Stimulated activated CD8-positive, alpha-beta memory T cell treated with anti-CD3 and anti-CD28 coated beads, Interleukin-15, amount 100 ng/mL, for 4 hours (primary cell): ENCODE measurements around the gene CC2D1B.

Experiments
- DNase-seq, 2 donors: peaks; one replicate each; pipeline ENCODE4 v3.0.0-alpha.2; 2020; ENCODE audit warnings: low read depth in 2 of 2

CC2D1B gene

GRCh38 chr1:52359676-52360594, 6.1 kb downstream of the CC2D1B start:
- DNase-seq, result no peak

DNA sequence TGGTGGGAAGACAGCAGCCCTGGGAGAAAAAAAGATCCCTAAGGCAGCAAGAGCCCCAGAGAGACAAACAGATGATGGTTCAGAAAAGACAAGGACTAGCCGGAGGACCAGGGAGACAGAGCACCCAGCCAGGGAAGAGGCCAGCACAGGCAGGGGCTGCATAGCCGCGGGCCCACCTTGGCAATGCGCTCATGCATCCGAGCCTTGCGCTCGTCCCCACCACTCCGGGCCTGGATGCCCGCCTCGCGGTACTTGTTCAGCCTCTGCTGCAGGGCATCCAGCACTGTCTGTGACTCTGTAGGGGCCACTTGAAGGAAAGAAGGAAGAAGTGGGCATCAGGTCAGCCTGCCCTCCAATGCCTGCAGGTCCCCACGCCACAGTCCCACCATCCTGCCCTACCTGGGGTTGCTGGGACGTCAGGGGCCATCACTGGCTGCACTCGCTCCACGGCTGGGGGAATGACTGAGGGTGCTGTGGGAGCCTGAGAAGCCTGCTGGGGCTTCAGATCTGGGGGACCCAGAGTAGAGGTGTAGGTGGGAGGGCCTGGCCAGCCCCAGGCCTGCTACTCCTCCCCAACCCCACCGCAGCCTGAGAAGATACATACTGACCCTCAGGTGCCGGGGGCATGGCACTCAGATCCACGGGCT, 7.0 kb downstream of the CC2D1B start:
- no peak for DNase-seq

- no peak for DNase-seq
These were observed 8.6 kb downstream of the CC2D1B start for GRCh38 chr1:52357397-52357796.

DNA sequence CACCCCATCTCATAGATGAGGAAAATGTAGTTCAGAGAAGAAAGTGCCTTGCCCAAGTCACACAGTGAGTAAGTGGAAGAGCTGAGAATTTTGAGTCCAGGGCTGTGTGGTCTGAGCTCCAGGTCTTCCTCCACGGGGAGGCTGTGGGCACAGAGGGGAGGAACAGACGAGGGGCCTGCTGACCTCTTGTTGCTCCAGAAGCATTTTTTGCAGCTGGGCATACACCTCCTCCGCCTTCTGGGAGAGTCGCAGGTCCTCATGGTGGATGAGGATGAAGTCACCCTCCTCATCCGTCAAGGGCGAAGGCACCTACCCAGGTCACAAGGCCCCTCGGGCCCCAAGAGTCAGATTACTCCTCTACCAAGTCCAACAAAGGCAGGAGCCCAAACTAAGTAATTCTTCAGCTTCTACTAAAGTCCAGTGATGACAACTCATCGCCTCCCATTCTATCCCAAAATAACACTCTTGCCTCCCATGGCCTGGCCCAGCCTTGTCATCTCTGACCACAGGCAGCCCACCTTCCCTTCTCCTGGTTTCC, 9.1 kb downstream of the CC2D1B start:
- no peak for DNase-seq

DNA sequence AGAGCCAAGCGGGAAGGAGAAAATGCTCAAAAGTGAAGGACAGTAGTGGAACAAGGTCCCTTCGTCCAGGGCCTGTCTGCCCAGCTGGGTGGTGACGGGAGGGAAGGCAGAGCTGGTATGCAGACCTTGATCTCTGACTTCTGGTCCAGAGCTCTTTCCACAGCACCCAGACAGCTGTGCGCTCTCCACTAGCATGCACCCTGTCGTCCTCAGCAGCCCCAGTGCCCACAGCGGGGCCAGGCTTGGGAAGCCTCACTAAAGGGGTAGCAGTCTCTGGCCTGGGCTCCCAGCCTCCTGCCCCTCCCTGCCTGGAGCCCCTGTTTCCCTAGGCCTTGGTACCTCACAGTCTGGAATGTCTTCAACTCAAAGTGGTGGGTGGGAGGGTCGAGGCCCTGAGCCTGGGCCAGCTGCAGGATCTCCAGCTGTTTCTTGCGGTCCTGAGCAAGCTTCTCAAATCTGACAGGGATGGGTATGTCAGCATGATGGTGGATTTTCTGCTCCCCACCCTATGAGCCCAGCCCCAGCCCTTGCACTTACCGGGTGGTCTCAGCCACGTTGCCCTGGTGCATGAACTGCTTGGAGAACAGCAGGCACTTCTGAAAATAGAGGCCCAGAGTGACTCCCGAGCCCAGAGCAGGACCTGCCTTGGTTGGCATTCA, 10.0 kb downstream of the CC2D1B start:
- DNase-seq, result no peak

GRCh38 chr1:52355436-52355835, 10.6 kb downstream of the CC2D1B start:
- DNase-seq, result no peak

DNA sequence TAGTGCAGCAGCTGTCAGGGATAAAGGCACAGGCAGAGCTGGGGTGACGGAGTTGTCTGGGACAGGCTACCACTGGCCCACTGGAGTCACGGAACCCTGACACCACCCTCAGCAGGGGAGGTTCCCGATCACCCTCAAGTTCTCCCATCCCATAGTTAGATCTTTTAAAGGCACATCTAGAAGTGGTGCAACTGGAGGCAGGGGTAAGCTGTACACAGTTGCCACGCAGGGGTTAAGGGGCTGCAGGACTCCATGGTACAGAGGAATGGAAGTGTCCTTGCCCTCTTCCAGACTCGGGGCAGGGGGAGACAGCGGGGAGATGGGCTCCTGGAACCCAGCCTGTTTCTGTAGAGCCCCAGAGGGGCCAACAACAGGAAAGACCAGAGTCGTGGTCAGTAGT, 13.3 kb downstream of the CC2D1B start:
- no peak for DNase-seq

- no peak for DNase-seq
These were observed 17.2 kb downstream of the CC2D1B start for GRCh38 chr1:52348704-52349300.

DNA sequence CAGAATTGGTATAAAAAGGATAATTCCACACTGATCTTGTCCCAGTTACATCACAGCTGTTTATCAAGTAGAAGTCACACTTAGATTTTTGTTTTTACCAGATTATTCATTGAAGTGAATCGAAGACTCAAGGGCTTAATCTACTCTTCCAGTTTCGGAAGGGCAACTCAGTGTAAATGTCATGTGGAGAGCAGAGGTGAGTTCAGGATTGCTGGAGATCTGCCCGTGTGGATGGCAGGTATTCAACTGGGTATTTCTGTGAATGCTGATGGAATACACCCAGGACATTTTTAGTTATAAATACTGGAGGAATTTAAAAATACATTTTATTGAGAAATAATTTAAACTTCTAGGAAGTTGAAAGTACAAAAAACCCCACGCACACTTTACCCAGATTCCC, 19.4 kb downstream of the CC2D1B start:
- DNase-seq, result no peak

GRCh38 chr1:52345252-52345651, 20.8 kb downstream of the CC2D1B start:
- no peak for DNase-seq

GRCh38 chr1:52343979-52344378, 22.0 kb downstream of the CC2D1B start:
- no peak for DNase-seq

DNA sequence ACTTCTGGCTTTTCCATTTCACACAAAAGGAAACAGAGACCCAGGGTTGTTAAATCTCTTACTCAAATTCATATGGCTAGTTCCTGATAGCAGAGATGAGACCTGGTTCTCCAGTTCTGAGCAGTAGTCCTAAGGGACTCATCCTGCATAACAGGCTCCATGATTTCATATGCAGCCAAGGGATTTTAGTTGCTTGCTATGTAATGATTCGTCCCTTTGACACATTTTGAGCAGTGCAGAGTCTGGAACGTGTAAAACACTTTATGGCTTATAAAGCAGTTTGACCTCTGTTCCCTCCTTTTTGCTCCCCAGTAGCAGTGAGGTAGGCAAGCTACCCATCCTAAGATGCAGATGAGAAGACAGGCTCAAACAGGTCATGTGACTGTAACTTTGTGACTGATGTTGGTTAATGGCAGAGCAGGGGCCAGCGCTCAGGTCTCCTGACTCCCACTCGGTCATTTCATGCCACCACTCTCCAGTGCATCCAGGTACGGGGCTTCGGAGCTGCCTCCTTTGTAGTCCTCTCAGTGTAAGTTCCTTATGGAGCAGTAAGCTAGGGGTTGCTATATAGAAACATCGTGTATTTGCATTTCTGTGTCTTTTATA, 24.2 kb downstream of the CC2D1B start:
- DNase-seq, result no peak

GRCh38 chr1:52337439-52337838, 28.6 kb downstream of the CC2D1B start:
- no peak for DNase-seq

- no peak for DNase-seq
These were observed 31.0 kb downstream of the CC2D1B start for GRCh38 chr1:52334906-52335528.

DNA sequence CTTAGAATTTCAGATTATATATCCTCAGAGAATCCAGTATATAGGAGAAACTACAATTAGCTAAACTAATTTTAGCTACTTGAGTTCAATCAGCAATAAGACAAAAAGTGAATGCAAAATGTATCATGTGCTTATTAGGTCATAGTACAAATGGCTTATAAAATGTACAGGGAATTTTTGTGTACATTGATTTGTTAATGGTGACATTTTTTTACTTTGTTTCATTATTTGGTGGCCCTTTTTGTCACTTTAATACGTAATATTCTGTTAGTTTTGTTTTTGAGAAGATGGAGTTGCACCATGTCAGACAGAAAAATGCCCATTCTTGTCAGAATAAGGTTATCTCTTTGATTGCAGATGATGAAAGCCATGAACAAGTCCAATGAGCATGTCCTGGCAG, 33.6 kb downstream of the CC2D1B start:
- no peak for DNase-seq

DNA sequence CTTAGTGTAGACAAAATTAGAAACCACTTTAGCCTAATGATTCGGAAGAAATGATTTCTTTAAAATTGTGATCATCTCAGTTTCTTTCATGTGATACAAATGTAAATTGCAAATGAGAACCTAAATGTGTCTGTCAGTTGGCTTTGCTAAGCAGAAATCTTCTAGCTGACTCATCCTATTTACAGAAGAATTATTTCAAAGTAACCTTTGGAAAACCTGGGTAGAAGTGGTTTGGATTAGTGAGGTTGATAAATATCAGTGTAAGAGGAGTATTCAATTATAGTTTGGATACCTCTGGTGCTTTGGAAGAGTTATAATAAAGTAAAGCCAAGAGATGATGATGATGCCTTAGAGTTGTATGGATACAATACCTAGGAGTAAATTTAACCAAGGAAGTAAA, 37.4 kb downstream of the CC2D1B start:
- no peak for DNase-seq

- no peak for DNase-seq
These were observed 40.2 kb downstream of the CC2D1B start for GRCh38 chr1:52325786-52326185.

DNA sequence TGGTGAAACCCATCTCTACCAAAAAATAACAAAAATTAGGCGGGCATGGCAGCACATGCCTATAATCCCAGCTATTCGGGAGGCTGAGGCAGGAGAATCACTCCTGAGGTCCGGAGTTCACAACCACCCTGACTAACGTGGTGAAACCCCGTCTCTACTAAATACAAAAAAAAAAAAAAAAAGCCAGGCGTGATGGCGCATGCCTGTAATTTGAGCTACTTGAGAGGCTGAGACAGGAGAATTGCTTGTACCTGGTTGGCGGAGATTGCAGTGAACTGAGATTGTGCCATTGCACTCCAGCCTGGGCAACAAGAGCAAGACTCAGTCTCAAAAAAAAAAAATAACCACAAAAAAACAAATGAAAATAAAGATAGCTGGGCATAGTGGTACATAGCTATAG, 42.3 kb downstream of the CC2D1B start:
- DNase-seq, result no peak

DNA sequence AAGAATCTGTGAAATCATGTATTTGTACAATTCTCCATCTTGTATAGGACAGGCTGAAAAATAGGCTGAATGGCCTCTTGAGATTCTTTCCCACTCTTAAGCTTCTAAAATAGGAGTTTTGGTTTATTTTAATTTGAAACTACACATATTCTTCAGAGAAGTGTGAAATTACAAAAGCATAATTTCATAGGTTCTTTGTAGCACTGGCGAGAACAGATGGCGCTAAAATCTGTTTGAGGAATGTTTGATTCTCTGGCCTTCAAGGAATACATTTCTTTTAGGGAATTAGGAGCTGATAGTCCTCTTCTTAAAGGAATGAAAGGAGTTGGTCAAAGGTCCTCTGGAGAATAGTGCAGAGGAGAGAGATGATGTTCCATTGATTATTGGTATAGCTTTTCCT, 44.9 kb downstream of the CC2D1B start:
- no peak for DNase-seq

- no peak for DNase-seq
These were observed 59.6 kb downstream of the CC2D1B start for GRCh38 chr1:52306227-52307006.
